ENCODE data around the gene VPS37C.
A peak's percentile ranks its signal among the peaks of the same experiment; 100 is the strongest.

VPS37C gene

GRCh38 chr11:61152816-61153592 lies 8.2 kb downstream of the VPS37C start:
- no peak for DNase-seq

- DNase-seq, result no peak
Observed at GRCh38 chr11:61151545-61152252, 9.5 kb downstream of the VPS37C start.

GRCh38 chr11:61150706-61151544 lies 10.3 kb downstream of the VPS37C start:
- DNase-seq, result no peak

- DNase-seq, result no peak
Observed at GRCh38 chr11:61149624-61150615, 11.3 kb downstream of the VPS37C start.

- no peak for DNase-seq
Observed at GRCh38 chr11:61147791-61148620, 13.2 kb downstream of the VPS37C start.

- DNase-seq, result no peak
Observed at GRCh38 chr11:61147271-61147670, 14.0 kb downstream of the VPS37C start.

- no peak for DNase-seq
Observed at GRCh38 chr11:61146416-61146815, 14.8 kb downstream of the VPS37C start.

- DNase-seq, result no peak
Observed at GRCh38 chr11:61145228-61146005, 15.8 kb downstream of the VPS37C start.

GRCh38 chr11:61144511-61145179 lies 16.6 kb downstream of the VPS37C start:
- no peak for DNase-seq

- DNase-seq, result no peak
Observed at GRCh38 chr11:61142424-61142823, 18.8 kb downstream of the VPS37C start.

GRCh38 chr11:61141601-61142028 lies 19.6 kb downstream of the VPS37C start:
- peak; percentile 24 for DNase-seq

GRCh38 chr11:61140416-61140815 lies 20.8 kb downstream of the VPS37C start:
- no peak for DNase-seq

- no peak for DNase-seq
Observed at GRCh38 chr11:61139387-61139786, 21.8 kb downstream of the VPS37C start.

- no peak for DNase-seq
Observed at GRCh38 chr11:61138935-61139334, 22.3 kb downstream of the VPS37C start.

GRCh38 chr11:61134801-61135257 lies 26.4 kb downstream of the VPS37C start:
- DNase-seq, result no peak

- no peak for DNase-seq
Observed at GRCh38 chr11:61133956-61134662, 27.1 kb downstream of the VPS37C start.

- no peak for DNase-seq
Observed at GRCh38 chr11:61133145-61133544, 28.1 kb downstream of the VPS37C start.

GRCh38 chr11:61132646-61133045 lies 28.6 kb downstream of the VPS37C start:
- DNase-seq, result no peak

GRCh38 chr11:61131998-61132555 lies 29.1 kb downstream of the VPS37C start:
- no peak for DNase-seq
